ENCODE data around the gene ERC2. TPM values are rescaled to one million over a fixed set of nuclear protein-coding genes. Genes with fewer than 3 reads are reported as not detected.
"Not testable (repeated sequence)": the region's sequence is repeated elsewhere in the genome, so short reads cannot be mapped to it uniquely, and the experiment has no call there.

ERC2 gene
- total RNA-seq, 2 donors from 2014 or later, result 16.1 to 22.8 TPM

- no peaks in the 10 kb centered on the region for H3K4me1 ChIP-seq (ENCODE audit: control insufficient read depth, insufficient read depth, low read length)
- H3K9me3 Mint-ChIP-seq, result peaks cover 5% of the 10 kb centered on the region
- WGBS, 2 experiments (ENCODE audit: insufficient coverage in 1 of 2, insufficient read length in 1 of 2), result 86 to 100% methylated on average over 1 to 4 of the region's 4 CpGs
- no peak overlapping the region for H3K4me3 ChIP-seq (ENCODE audit: low read length)
- no peaks in the 10 kb centered on the region for H3K27me3 Mint-ChIP-seq (ENCODE audit: insufficient read depth)
- no peak overlapping the region for H3K27ac ChIP-seq (ENCODE audit: low read depth, low read length)
- H3K4me3 Mint-ChIP-seq, result no peak overlapping the region
- peaks cover 5% of the 10 kb centered on the region for H3K36me3 Mint-ChIP-seq (ENCODE audit: low read depth)
- no peaks in the 10 kb centered on the region for H3K9me3 ChIP-seq (ENCODE audit: control insufficient read depth, low read length)
- no peak for DNase-seq
- H3K4me1 Mint-ChIP-seq, result no peaks in the 10 kb centered on the region
- no peak overlapping the region for H3K9ac ChIP-seq (ENCODE audit: extremely low read depth, low read length, poor library complexity, severe bottlenecking)
- H3K27me3 ChIP-seq (ENCODE audit: control insufficient read depth, insufficient read depth, low read length, poor library complexity, severe bottlenecking), result no peaks in the 10 kb centered on the region
- H3K27ac Mint-ChIP-seq, result no peak overlapping the region
- TF ChIP-seq CTCF (conservative IDR thresholded peaks at IDR 0.05), result no peak
- no peaks in the 10 kb centered on the region for H3K36me3 ChIP-seq (ENCODE audit: control insufficient read depth, insufficient read depth, low read length)
These were observed 198.3 kb downstream of the ERC2 start for GRCh38 chr3:56269755-56270535.

- no peak overlapping the region for H3K4me3 ChIP-seq (ENCODE audit: low read length)
- Mint-ChIP-seq H3K27ac (no peak overlapping the region), H3K4me1 (no peaks in the 10 kb centered on the region), H3K27me3 (ENCODE audit: insufficient read depth) (no peaks in the 10 kb centered on the region), H3K36me3 (ENCODE audit: low read depth) (peaks cover 5% of the 10 kb centered on the region), H3K9me3 (peaks cover 9% of the 10 kb centered on the region), H3K4me3 (no peak overlapping the region)
- H3K9me3 ChIP-seq (ENCODE audit: control insufficient read depth, low read length), result no peaks in the 10 kb centered on the region
- H3K27me3 ChIP-seq (ENCODE audit: control insufficient read depth, insufficient read depth, low read length, poor library complexity, severe bottlenecking), result no peaks in the 10 kb centered on the region
- no peak overlapping the region for H3K27ac ChIP-seq (ENCODE audit: low read depth, low read length)
- 83 to 88% methylated on average over 1 to 4 of the region's 4 CpGs for WGBS, 2 experiments (ENCODE audit: insufficient coverage in 1 of 2, insufficient read length in 1 of 2)
- H3K36me3 ChIP-seq (ENCODE audit: control insufficient read depth, insufficient read depth, low read length), result no peaks in the 10 kb centered on the region
- H3K4me1 ChIP-seq (ENCODE audit: control insufficient read depth, insufficient read depth, low read length), result no peaks in the 10 kb centered on the region
- DNase-seq, result no peak
- TF ChIP-seq CTCF (conservative IDR thresholded peaks at IDR 0.05), result no peak
- no peak overlapping the region for H3K9ac ChIP-seq (ENCODE audit: extremely low read depth, low read length, poor library complexity, severe bottlenecking)
These were observed 199.5 kb downstream of the ERC2 start for GRCh38 chr3:56268616-56269383.

GRCh38 chr3:56261852-56262251, 206.4 kb downstream of the ERC2 start:
- H3K27ac ChIP-seq (ENCODE audit: low read depth, low read length); H3K27me3 Mint-ChIP-seq (ENCODE audit: insufficient read depth); H3K4me3 ChIP-seq (ENCODE audit: low read length); H3K36me3 ChIP-seq (ENCODE audit: control insufficient read depth, insufficient read depth, low read length); H3K4me3 Mint-ChIP-seq; H3K36me3 Mint-ChIP-seq (ENCODE audit: low read depth); DNase-seq; H3K27me3 ChIP-seq (ENCODE audit: control insufficient read depth, insufficient read depth, low read length, poor library complexity, severe bottlenecking); H3K4me1 ChIP-seq (ENCODE audit: control insufficient read depth, insufficient read depth, low read length); H3K4me1 Mint-ChIP-seq; H3K9me3 ChIP-seq (ENCODE audit: control insufficient read depth, low read length); H3K27ac Mint-ChIP-seq; H3K9ac ChIP-seq (ENCODE audit: extremely low read depth, low read length, poor library complexity, severe bottlenecking): not testable (repeated sequence)
- peaks cover 19% of the 10 kb centered on the region for H3K9me3 Mint-ChIP-seq
- WGBS, 2 experiments (ENCODE audit: insufficient coverage in 1 of 2, insufficient read length in 1 of 2), result 42% methylated on average over 2 of the region's 2 CpGs; no CpG with 5 or more reads in 1 of the 2 experiments
